CD4-positive, alpha-beta T cell treated with Interleukin-1 beta for 1 hour (primary cell): Measurements from ENCODE around the gene IBA57.
A peak's percentile ranks its signal among the peaks of the same experiment; 100 is the strongest.

ENCODE experiments used
- DNase-seq, 2 donors: peaks; one replicate each; pipeline ENCODE4 v3.0.0-alpha.2; 2020 to 2022

The IBA57 gene

DNA sequence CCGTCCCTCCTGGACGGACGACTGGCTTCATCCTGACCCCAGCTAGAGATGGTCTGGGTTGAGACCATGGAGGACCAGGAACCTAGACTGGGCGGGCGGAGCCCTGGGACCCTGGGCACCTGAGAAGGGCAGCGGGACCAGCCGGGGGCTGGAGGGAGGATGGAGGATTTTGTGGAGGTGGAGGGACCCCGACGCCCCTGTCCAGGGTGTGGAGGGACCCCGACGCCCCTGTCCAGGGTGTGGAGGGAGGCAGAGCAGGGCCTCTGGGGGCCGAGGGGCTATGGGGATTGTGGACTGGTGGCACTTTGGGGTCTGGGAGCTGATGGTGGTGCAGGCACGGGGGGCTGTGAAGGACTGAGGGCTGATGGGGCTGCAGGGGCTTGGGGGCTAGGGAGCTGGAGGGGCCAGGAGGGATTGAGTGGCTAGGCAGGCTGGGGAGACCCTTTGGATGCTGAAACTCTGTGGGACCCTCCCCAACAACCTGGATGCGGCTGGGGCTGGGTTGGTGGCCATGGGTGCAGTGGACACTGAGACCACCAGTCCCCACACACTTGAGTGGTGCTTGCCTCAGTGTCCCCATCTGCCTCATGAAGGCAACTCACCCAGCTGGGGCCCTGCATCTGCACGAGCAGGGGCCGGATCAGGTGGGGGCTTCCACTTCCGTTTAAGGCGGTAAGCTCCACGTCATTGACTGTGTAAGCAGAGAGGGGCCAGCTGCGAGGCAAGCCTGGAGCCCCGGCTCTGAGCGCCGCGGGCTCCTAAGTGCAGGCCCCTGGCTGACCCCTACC is 8.5 kb upstream of the IBA57 start:
- DNase-seq: no peak

DNA sequence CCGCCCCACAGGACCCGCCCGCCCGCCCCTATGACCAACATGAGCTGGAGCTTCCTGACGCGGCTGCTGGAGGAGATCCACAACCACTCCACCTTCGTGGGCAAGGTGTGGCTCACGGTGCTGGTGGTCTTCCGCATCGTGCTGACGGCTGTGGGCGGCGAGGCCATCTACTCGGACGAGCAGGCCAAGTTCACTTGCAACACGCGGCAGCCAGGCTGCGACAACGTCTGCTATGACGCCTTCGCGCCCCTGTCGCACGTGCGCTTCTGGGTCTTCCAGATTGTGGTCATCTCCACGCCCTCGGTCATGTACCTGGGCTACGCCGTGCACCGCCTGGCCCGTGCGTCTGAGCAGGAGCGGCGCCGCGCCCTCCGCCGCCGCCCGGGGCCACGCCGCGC is 7.9 kb upstream of the IBA57 start:
- no peak for DNase-seq

DNA sequence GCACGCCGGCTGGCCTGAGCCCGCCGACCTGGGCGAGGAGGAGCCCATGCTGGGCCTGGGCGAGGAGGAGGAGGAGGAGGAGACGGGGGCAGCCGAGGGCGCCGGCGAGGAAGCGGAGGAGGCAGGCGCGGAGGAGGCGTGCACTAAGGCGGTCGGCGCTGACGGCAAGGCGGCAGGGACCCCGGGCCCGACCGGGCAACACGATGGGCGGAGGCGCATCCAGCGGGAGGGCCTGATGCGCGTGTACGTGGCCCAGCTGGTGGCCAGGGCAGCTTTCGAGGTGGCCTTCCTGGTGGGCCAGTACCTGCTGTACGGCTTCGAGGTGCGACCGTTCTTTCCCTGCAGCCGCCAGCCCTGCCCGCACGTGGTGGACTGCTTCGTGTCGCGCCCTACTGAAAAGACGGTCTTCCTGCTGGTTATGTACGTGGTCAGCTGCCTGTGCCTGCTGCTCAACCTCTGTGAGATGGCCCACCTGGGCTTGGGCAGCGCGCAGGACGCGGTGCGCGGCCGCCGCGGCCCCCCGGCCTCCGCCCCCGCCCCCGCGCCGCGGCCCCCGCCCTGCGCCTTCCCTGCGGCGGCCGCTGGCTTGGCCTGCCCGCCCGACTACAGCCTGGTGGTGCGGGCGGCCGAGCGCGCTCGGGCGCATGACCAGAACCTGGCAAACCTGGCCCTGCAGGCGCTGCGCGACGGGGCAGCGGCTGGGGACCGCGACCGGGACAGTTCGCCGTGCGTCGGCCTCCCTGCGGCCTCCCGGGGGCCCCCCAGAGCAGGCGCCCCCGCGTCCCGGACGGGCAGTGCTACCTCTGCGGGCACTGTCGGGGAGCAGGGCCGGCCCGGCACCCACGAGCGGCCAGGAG is 7.2 kb upstream of the IBA57 start:
- DNase-seq: no peak

GRCh38 chr1:228159008-228159665 is 6.5 kb upstream of the IBA57 start:
- DNase-seq: no peak

DNA sequence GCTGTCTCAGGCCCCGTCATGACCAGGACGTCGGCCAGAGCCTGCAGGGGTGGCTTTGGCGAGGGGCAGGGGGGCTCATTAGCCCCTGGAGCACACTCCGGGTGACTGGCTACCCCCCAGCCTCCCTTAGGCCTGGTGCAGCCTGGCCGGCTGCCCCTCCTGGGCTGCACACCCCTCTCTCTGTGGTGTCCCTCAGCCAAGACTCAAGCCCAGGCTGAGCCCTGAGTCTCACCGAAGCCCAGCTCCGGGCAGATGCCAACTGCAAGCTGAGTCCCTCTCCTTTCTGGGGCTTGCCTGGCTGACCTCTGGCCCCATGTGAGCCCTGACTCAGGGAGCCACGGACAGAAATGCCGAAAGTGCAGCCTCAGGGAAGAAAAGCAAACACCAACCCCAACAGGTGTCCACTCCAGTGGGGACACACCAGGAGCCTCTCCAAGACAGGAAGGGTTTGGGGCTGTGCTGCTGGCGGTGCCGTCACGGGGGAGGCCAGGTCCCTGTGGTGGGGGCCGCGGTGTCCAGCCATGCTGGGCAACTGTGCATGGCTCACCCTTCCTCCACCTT is 5.3 kb upstream of the IBA57 start:
- no peak for DNase-seq

GRCh38 chr1:228161362-228161761 is 4.2 kb upstream of the IBA57 start:
- DNase-seq: no peak

DNA sequence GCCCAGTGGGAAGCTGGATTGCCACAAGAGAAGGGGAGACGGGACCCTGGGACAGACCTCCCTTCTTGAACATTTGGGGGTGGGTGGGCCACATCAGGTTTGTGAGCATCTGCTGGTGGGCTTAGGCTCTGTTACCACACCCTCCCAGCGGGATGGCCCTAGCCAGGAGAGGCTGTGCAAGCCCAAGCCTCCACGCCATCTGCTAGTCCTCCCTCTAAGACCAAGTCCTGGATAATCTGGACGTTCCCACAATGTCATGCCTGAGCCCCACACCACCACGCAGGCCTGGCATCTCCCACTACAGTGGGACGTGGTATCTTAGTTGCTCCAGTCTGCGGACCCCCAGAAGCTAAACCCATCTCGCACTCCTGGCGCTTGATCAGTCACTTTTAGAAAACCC is 3.7 kb upstream of the IBA57 start:
- DNase-seq: no peak

GRCh38 chr1:228162286-228163006 is 3.2 kb upstream of the IBA57 start:
- no peak for DNase-seq

- DNase-seq: no peak
Observed at GRCh38 chr1:228163007-228163753, 2.4 kb upstream of the IBA57 start.

GRCh38 chr1:228163776-228164519 is 1.7 kb upstream of the IBA57 start:
- DNase-seq: no peak

DNA sequence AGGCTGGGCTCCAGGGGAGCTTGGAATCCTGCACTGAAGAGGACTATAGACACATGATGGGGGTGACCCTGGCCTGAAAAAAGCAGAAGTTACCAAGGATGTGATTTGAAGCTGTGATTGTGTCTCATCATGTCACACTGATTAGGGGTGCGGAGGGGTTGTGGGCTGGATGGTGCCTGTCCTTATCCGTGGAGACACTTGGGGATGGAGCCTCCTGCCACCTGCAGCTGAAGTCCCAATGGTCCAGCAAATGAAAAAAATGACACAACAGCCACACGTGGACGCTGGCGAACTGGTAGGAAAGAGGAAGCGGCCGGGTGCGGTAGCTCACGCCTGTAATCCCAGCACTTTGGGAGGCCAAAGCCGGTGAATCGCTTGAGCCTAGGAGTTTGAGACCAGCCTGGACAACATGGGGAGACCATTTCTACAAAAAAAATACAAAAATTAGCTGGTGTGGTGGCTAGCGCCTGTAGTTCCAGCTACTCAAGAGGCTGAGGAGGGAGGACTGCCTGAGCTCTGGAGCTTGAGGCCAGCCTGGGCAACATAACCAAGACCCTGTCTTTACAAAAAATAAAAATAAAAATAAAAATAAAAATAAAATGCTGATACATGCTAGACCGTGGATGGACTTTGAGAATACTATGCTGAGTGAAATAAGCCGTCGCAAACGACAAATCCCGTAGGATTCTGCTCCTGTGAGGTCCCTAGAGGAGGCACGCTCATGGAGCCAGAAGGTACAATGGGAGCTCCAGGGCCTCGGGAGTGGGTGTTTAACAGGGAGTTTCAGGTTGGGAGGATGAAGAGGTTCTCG is 838 bp upstream of the IBA57 start:
- peak in 1 of 2 donors; percentile 44 for DNase-seq

DNA sequence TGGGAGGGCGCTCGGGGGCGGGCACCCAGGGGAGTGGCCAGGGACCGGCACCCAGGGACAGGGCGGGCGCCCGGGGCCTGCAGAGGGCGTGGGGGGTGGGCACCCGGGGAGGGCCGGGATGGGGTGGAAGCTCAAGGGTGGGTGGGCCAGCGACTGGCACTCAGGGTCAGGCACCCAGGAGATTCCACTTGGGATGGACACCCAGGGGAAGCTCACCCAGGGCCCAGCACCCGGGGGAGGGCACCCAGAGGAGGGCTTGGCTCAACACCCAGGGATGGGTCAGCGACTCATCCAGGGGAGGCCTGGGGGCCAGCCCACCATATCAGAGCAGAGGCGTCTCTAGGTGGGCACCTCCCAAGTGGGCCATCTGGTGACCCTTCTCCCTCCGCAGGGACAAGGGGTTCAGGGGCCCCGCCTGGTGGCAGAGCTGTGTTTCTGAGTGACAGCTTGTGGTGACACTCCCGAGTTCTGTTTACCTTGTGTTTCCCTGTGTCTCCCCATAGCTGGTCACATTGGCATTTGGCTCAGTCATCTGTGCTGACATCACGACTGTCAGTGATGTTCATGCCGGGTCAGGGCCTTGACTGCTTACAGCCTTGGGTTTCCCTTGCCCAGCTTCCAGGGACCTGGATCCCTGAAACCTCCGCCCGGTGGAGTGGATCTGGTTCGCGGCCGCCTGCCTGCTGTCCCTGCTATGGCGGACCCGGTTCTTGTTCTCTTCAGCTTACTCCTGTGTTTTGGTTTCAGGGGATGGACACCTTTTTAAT is 749 bp downstream of the IBA57 start:
- DNase-seq: peak; percentile 78 to 85

DNA sequence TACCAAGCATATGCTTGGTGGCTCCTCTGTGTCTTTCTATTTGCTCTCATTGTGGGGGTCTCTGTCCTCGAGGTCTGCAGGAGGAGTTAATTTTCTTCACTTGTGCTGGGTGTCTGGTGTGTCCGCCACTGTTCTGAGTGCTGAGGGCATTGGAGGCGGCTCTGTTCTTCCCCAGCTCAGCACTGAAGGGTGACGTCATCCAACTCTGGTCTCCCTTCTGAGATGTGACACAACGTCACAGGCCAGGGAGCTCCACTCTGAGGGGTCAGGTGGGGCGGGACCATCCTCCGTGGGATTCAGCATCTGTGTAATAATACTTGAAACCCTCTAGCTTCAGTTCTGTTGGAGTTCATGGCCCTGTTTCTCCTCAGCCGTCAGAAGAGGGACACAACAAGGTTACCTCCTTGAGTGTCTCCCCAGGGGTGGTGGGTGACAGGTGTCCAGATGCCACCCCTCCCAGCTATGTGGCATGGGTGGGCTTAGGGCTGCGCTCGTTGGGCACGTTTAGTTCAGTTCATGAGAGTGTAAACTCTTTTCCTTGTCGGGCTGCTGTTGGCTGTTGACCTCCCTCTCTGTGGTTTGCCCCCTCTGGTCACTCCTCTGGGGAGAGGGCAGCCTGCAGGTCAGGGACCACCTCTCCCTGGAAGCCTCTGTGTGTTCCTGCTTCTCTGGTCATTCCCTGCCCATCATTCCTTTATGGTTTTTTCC is 3.1 kb downstream of the IBA57 start:
- no peak for DNase-seq

DNA sequence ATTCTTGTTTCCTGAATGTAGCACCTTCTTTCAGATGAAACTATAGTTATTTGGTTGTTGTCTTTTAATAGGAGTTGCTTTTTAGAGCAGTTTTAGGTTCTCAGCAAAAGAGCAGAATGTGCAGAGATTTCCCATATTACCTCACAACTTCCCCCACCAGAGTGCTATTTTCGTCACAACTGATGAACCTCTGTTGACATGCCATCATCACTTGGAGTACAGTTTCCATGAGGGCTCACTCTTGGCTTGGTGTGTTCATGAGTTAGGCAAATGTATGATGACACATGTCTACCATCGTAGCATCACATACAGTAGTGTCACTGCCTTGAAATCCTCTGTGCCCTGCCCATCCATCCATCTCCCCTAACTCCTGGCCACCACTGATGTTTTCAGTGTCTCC is 3.7 kb downstream of the IBA57 start:
- DNase-seq: no peak

GRCh38 chr1:228170666-228171065 is 5.1 kb downstream of the IBA57 start:
- DNase-seq: no peak

GRCh38 chr1:228171221-228171891 is 5.8 kb downstream of the IBA57 start:
- no peak for DNase-seq

GRCh38 chr1:228172591-228173527 is 7.3 kb downstream of the IBA57 start:
- no peak for DNase-seq
